GM18511 (cell line): ENCODE results near the gene CYP1B1.

Experiments used
- ATAC-seq: cut with Tn5 transposase; IDR thresholded peaks from one replicate; pipeline ENCODE4 v1.9.1; 2021; ENCODE audit warnings: mild to moderate bottlenecking, moderate library complexity; ENCODE audit not compliant: unreplicated experiment

CYP1B1 gene

DNA sequence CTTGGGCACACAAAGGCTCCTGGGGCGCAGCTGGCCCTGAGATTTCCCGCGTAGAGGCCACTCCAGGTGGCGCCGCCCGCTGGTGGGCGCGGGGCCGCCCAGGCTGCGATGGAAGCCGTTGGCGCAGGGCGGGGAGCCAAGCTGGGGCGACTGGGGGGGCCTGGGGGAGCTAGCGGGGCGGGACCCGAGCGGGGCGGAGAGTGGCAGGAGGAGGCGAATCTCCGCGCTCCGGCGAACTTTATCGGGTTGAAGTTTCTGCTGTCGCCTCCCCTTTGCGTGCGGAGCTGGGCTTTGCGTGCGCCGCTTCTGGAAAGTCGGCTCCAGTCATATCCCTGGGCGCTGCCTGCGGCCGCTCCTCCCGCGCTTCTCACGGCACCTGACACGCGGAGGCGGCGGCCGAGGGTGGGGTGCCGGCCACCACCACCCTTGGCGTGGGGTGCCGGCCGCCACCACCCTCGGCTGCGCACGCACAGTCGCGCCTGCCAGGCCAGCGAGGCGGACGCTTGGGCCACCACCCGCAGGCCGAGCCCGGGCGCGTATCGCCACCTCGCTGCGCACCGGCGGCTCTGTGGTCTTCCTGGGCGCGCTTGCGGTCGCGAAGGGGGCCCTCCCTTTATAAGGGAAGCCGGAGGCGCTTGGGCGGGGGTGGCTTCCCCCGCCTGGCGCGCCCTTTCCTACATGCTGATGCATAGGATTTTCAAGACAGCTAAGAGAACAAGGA, 919 bp upstream of the CYP1B1 start:
- ATAC-seq = peak; percentile 63

DNA sequence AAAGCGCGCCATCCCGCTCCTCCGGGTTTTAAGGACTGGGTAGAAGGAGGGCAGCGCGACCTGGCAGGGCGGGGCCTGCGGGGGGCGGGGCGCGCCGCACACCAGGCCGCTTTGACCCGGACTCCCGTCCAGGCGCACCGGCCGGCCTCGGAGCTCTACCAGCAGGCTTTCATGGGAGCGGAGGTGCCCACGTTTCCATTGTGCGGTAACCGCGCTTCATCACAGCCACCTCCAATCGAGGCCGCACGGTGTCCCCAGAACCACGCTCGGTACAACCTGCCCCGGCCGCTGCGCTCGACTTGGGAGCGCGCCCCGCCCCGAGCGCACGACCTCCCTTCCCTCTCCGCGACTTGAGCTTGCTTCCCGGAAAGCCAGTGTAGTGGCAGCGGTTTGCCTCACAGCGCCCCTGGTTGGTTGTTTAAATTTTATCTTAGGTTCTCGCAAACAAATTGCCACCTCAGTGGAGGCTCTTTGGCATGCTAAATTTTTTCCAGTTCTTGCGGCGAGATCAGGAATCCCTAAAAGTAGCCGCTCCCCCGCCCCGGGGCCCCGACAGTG, 280 bp upstream of the CYP1B1 start:
- ATAC-seq = peak; percentile 62

DNA sequence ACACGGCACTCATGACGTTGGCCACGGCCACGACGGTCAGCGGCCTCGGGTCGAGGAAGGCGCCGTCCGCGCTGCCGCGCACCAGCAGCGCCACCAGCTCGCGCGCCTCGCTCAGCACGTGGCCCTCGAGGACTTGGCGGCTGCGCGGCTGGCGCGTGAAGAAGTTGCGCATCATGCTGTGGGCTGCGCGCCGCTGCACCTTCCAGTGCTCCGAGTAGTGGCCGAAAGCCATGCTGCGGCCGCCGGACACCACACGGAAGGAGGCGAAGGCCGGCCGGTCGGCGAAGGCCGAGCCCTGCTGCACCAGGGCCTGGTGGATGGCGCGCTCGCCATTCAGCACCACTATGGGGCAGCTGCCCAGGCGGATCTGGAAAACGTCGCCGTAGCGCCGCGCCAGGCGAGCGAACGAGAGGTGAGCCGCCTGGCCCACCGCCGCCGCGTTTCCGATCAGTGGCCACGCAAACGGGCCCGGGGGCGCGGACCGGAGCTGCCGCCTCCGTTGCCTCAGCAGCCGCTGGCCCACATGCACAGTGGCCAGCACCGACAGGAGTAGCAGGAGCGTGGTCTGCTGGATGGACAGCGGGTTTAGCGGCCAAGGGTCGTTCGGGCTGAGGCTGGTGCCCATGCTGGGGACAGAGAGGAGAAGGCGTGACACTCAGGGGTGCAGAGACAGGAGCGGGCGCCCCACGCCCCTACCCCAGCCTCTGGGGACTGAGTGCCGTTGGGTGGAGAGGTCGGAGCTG, 1.0 kb downstream of the CYP1B1 start:
- ATAC-seq = no peak

DNA sequence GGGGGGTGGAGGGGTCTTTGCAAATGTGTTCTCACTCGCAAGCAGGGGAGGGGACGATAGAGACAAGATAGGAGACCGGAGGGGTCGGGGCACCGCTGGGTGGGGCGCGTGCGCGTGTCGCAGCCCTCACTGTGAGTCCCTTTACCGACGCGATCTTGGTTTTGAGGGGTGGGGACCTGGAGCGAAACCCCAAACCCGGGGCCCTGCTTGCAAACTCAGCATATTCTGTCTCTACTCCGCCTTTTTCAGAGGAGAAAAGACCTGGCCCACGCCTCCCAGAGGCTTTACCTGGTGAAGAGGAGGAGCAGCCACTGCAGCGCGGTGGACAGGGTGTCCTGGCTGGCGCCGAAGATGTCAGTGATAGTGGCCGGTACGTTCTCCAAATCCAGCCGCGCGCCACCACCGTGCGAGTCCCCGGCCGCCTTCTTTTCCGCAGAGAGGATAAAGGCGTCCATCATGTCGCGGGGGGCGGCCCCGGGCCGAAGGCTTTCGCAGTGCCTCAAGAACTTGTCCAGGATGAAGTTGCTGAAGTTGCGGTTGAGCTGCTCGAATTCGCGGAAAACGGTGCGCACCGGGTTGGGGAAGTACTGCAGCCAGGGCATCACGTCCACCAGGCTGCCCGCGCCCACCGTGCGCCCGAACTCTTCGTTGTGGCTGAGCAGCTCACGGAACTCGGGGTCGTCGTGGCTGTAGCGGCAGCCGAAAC, 1.7 kb downstream of the CYP1B1 start:
- no peak for ATAC-seq

DNA sequence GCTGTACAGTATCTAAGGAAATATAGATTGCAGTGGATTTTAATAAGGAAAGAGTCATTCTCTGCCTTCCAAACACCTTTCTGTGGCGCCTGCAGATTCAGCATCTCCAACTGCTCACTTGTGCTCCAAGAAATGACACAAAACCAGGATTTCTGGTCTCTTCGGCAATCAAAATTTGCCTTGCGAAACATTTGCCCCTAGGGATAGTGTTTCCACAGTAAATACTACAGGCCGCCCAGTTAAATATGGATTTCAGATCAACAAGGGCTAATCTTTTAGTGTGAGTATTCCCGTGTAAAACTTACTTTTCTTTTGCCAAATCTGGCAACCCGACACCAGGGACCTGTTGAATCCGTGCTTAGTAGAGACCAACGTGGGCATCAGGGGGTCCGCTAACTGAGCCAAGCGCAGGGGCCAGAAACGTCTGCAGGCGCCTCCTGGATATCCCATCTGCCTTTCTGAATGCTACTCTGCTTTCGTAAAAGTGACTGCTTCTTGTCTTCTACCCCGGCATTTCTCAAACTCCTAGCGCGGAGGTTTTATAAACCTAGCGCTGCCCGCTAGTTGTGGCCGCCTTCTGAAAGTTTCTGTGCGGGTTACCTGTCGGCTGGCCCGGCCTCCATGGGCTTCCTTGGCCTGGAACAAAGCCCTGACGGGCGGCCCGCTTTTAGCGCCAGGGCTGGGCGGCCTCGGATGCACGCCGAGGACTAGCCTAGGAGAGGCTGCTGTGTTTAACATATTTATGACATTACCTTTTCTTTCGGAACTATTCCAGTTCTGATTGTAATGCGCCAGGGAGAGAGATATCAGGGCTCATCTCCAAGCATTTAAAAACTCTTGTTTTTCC, 2.5 kb downstream of the CYP1B1 start:
- no peak for ATAC-seq

DNA sequence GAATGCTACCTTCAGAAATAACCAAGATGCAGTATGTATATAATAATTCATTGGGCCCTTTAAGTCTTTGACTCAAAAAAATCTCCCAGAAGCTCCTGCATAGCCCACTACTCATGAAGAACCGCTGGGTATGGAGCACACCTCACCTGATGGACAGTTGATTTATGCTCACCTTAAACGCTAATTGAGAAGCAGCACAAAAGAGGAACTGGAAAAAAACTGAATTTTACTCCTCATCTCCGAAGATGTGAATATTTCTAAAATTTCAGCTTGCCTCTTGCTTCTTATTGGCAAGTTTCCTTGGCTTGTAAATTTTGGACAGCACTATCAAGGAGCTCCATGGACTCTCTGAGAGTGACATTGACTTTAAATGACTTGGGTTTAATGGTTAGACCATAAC, 5.5 kb downstream of the CYP1B1 start:
- ATAC-seq = no peak

DNA sequence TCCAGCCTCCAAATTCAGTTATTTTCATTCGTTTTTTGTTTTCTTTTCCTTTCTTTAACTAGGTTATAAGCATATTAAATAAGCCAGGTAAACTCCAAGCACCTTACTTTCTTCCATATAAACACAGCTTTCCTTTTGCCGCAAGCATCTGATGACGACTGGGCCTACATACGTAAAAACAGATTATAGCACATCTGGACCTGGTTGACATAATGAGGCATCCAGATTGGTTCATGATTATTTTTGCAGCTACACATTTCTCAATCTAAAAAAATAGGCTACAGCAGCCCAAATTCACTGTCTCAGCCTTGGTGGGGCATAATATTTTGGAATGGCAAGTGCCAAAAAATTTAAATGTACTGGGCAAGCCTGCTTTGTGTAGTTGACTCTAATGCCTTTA, 7.7 kb downstream of the CYP1B1 start:
- ATAC-seq = no peak

DNA sequence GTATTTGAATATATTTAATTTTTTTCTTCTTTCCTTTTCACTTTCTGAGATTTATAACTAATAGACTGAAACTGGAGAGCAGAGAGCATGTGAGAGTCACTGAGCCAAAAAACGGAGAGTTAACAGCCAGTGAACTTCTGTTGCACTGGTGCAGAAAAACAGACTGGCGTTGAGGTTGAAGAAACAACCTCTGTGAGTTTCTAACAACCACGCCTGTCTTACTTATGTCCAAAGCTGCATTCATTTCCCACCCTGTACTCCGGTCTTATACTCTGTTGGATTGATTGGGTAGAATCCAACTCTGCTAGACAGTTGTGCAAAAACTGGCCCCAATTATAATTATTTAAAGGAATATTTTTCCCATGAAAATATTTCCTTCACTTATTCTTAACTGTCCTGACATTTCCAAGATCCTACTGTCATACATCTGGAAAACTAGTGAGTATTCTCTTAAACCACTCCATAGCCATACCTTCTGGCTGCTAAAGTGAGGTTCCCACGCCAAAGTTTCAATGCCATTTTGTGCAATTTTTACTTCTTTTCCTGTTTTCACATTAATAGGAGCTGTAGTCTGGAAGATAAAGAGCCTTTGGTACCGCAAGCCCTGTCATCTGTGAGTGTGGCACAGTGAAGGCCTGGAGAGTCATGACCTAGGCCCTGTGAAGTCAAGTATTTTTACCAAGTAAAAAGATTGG, 9.4 kb downstream of the CYP1B1 start:
- no peak for ATAC-seq

DNA sequence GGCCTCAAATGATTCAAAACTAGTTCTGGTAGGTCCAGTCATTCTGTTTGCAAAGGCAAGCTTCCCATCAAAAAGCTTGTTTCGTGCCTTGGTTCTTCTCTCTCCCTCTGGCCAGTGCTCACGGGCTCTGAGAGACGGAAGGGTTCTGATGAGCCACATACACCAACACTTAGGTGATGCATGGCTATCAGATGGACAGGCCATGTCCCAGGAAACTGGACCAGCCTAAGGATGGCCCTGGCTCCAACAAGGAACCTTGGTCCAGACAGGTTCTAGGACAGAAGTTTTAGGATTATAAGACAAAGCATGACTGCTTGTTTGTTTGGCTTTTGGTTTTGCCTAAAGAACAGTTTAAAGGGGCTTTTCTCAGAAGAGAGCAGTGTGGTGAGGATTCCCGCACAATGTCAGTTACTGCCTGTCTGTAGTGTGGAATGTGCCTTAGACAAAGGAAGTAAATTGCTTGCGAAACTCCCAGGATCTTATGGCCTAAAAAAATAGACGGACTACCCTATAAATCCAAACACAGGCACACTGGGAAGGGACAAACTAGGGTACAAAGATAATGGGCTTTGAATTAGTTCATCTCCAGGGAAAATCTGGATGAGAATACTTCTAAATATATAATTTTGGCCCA, 10.3 kb downstream of the CYP1B1 start:
- no peak for ATAC-seq

DNA sequence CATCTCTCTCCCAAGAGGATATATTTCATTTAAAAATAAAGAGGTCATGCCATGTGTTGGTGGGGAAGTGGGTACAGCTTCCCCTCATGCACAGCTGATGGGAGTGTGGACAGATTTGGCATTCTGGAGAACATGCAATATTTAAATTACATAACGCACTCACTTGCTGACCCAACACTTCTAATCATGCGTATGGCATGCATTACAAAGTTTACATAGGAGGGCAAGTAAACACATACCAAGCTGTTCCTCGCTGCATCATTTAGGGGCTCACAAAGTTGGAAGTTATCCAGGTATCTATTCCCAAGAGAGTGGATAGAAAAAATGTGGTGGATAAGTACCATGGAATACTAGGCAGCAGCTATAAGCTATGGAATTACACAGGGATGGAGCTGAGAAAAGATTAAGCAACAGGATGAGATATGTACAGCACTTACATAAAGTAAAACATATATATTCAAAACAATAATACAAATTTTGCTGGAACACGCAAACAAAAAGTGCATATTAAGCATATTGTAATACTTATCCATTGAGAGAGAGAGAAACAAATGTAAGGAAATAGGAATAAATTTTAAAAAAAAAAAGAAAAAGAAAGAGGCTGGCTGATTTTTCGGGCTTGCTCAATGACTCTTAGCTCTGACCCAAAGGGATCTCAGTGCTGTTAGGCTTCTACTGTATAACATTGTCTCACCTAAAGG, 11.0 kb downstream of the CYP1B1 start:
- no peak for ATAC-seq

DNA sequence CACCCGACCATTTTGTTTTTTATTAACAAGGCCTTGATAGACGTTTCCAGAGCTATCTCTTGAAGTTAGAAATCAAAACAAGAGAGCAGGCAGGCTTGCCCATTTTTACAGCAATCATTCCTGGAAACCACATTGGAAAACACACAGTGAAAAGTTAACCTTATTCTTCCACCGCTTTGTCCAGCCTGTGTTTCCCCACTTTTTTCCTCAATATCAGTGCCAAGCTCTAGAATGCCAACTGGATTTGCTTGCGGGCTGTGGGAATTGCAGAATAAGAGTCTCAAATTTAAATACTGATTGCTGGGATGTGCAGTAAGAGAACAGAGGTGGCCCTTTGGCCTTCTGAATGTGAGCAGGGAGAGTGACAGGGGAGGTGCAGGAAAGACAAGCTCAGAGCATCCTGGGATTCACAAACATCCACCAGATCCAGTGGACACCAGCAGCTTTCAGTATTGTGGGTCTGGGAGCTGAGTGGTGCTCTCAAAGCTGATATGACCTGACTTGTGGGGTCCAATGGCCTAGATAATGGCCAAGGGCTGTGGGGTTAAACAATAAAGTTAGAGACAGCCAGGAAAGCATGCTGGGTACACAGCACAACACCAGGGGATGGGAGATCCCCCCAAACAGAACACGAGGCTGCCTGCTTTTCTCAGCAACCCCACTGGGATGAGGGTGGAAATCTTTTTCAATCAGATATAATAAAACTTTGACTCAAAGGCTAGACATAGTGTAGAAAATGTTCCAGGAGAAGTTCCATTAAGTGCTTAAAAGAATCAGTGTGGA, 15.5 kb downstream of the CYP1B1 start:
- ATAC-seq = no peak

DNA sequence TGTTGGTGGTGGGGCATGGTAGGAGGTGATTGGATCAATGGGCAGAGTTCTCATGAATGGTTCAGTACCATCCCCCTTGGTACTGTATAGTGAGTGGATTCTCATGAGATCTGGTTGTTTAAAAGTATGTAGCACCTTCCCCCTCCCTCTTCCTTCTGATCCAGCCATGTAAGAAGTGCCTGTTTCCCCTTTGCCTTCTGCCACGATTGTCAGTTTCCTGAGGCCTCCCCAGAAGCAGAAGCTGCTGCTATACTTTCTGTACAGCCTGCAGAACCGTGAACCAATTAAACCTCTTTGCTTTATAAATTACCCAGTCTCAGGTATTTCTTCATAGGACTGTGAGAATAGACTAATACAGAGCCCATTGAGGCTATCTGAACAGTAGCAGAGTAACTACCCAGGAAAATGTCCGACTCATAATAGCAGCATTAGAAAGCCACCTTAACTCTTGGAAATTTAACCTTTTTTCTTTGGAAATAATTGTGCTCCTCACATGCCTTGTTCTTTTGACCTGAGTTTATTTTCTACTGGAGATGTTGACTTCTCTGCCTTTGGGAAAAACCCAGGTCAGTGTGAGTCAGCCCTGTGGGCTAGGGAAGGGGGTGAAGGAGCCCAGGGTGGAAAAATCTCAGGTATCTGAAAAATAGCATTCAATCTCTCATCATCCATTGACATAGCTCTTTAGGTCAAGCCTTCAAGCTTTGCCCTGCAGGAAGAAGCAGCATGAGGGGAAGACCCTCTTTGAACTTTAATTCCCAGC, 18.1 kb downstream of the CYP1B1 start:
- no peak for ATAC-seq

DNA sequence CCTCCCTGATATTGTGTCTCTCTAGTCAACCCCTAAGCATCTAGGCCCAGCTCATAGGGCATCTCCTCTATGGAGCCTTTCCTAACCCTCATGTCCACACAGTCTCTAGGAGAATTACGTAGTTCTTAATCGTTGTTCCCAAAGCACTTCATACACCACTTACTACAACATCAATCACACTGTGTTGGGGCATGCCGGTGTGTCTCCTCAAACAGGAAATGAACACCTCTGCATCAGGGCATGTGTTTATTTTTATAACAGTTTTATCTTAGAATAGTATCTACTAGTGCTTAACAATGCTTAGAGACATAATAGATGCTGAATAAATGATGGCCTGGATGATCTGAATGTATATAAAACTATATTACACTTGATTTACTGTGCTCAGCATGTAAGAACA, 19.7 kb downstream of the CYP1B1 start:
- ATAC-seq = no peak

DNA sequence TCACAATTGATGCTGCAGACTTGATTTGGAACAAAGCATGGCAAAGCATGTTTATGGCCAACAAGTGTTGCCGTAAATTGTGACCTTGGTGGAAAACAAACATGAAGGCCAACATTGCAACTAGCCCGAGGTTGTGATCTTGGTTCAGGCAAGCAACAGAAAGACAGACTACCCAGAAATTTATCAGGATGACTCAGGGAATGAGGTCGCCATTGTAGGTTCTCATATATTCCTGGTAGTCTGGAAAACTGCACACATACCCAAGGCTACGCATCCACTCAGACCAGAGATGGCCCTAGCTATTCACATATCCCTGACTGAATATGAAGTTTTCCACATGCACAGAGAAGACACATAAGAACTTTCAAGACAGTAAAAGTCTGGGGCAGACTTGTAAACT, 30.1 kb downstream of the CYP1B1 start:
- no peak for ATAC-seq

DNA sequence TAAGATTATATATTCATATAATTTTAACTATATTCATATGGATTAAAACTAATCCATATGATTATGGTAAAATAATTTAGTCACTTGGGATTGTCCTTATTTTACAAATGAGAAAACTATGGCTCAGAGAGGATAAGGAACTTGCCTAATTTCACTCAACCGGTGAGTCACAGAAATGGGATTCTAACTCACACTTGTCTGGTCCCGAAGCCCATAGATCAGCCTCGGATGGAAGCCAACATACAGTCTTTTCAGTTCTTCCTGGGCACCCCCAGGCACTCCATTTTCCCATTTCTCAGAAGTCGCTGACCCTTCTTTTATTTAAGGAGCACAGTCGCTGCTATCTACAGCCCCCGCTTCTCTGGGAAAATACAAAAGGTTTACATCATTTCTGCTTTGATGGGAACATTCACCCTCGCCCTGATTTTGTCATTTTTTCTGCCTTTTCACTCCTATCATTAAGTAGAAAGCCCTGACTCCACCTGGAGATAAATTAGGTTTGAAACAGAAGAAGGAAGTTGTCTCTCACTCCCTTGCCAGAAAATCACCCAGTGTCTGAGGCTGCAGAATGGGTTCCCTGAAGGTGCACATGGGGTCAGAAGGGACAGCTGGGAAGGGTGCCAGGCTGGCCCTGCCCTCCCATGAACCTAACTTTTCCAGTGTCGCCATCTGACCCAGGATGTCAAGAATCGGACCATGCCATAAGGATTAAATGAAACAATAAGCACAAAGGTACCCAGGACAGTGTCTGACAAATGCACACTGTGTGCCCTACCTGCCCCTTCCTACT, 36.6 kb downstream of the CYP1B1 start:
- no peak for ATAC-seq

DNA sequence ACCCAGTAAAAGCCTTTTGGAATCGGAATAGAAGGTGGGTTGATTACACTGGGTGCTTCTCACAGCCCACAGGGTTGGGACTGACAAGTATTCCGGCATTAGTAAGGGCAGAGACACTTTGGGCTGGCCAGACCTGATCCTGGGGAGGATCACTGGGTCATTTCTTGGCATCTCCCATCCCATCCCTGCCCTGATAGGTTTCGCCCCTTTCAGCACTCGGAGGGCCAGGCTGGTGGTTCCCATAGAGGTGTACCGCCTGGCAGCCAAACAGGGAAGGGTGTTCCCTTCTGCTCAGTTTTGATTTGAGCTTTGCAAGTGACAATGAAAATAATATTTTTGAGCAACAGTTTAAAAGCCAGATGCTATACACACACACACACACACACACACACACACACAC, 37.3 kb downstream of the CYP1B1 start:
- ATAC-seq = no peak
